ENCODE results near the gene FGFR3.

- TF ChIP-seq CTCF (conservative IDR thresholded peaks at IDR 0.05 in 1 of 2, IDR thresholded peaks at IDR 0.05 in 1 of 2; ENCODE audit: extremely low read depth in 1 of 2, insufficient read depth in 1 of 2, low read depth in 1 of 2, low read length in 2 of 2) (no peak), EZH2 (IDR thresholded peaks at IDR 0.05; ENCODE audit: borderline replicate concordance, low read length) (no peak)
Measured at GRCh38 chr4:1756079-1756478, 37.0 kb upstream of the FGFR3 start.

Data from mammary epithelial cell (primary cell).